HG02571 (cell line): ENCODE data around the gene WDR1.

Experiments
- ATAC-seq: cut with Tn5 transposase; IDR thresholded peaks from one replicate; pipeline ENCODE4 v1.9.1; 2021; ENCODE audit warnings: mild to moderate bottlenecking, moderate library complexity; ENCODE audit not compliant: unreplicated experiment

WDR1 gene, protein sequence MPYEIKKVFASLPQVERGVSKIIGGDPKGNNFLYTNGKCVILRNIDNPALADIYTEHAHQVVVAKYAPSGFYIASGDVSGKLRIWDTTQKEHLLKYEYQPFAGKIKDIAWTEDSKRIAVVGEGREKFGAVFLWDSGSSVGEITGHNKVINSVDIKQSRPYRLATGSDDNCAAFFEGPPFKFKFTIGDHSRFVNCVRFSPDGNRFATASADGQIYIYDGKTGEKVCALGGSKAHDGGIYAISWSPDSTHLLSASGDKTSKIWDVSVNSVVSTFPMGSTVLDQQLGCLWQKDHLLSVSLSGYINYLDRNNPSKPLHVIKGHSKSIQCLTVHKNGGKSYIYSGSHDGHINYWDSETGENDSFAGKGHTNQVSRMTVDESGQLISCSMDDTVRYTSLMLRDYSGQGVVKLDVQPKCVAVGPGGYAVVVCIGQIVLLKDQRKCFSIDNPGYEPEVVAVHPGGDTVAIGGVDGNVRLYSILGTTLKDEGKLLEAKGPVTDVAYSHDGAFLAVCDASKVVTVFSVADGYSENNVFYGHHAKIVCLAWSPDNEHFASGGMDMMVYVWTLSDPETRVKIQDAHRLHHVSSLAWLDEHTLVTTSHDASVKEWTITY

DNA sequence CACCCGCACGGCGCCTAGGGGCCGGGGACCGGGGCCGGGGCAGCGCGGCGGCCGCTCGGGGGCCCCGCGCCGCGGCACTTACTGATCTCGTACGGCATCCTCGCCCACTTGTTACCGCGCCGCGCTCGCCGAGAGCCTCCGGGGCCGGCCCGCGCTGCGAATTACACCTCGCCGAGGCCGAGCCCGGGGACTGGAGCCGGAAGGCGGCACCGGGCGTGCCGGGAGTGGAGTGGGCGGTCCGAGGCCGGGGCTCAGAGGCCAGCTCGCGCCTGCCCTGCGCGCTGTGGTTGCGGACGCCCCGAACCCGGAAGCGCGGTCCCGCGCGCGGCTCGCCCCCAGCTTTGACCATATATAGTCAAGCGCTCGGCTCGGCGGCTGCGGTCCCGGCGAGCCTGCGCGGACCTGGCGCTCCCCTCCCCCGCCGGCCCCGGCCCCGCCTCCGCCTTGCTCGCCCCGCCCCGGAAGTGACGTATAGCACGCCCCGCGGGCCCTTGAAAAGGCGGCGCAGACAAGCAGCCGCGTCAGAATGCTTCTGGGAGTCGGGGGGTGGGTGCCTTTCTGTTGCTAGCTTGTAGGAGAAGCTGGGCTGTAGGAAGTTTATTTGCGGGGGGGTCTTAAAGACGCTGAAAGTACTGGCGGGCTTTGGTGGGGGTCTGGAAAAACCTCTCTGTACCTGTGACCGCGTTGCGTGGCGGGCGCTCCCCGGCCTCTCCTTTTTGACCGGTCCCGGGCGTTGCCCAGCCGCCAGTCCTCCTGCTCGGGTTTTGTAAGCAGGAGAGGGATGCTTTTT lies at the start of gene WDR1:
WDR1 (minus strand) TSS at position 231 of the 790 bp plus-strand sequence; CDS start at position 98, 133 bp downstream.
- ATAC-seq = peak; percentile 87

GRCh38 chr4:10164877-10165283 lies 48.3 kb upstream of the WDR1 start:
- no peak for ATAC-seq

- ATAC-seq = no peak
These were observed 46.7 kb upstream of the WDR1 start for GRCh38 chr4:10163296-10163695.

DNA sequence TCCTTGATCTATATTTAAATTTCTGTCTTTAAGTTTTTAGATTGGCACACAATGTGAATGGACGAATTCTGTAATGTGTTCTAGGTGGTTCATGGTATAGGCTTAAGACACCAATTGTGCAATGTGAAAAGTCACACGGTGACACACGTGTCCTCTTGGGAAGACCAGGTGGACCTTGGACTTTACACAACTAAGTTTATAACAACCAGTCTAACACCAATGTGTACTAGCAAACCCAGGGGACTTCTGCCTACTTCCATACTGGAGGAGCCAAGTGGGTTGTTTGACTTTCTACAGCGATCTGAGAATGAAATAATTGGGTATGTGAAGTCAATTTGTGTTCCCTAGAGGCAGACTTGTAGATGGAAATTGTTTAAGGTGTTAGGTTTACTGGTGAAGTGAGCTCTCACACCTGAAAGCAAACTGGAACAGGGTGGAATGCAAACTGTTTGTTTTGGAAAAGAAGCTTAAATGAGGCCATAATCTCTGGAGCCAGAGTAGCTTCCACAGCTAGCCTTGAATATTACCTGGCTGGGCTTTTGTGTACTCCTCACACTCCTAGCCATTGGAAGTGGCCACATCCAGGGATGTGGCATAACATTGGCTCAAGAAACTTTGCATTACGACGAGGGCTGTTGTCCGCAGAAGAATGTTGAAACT lies 45.9 kb upstream of the WDR1 start:
- no peak for ATAC-seq

DNA sequence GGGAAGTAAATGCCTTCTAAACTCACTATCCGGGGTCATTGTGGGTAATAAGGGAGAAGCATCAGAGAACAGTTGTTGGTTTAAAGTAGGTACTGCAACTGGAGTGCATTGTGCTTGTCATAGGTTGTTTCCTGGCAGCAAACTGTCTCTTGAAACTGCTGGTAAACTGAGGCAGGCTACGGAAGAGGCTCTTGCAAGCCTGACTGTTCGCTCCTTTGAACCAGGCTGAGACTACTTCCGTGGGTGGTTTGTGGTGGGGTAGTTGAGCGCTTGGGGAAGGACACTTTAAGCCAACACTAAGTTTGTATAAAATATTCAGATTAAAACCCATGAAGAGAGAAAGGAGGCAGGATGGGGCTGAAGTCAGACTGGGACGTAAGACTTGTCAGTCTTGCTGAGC lies 45.2 kb upstream of the WDR1 start:
- no peak for ATAC-seq

GRCh38 chr4:10161146-10161545 lies 44.5 kb upstream of the WDR1 start:
- no peak for ATAC-seq

- no peak for ATAC-seq
These were observed 43.8 kb upstream of the WDR1 start for GRCh38 chr4:10160281-10160856.

DNA sequence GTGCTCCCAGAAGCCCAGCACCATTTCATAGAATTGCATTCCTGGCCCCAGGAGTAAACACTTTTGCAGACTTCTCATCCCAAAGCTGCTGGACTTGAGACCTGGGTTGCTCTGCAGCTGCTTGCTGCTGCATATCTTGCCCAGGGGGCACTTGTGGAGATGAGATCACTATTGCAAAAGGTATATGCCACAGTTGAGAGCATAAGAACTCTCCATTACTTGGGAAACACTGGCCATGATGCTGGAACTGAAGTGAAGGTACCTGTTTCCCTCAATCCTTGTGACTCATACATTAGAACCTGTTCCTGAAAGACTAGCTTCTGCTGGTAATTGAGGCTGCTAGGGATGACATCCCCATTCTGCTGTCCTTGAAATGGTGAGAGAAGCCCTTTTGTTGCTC lies 43.1 kb upstream of the WDR1 start:
- no peak for ATAC-seq

DNA sequence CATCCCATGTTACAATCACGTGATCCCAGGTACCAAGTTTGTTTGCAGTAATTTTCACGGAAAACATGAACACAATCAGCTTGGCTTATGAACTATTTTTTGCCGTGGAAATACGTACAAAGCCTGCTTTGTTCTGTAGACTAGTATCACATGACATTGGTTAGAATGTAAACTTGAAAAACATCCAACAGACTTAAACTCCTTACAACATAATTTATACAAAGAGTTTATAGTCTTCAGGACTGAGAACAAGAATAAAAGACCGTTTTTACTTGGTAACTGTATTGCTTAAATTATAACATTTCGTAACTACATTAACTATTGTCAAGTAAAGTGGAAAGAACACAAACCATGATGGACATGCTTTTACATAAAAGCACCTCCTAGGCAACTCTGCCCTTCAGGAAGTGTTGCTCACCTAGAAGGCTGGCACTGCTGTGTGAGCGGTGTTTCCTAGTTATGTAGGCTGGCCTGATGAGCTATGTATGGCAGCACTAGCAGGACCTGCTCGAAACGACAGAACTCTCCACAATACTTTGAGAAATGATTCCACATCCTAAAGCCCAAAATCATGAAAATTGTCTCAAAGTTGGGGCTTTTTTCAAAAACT lies 41.8 kb upstream of the WDR1 start:
- ATAC-seq = no peak

DNA sequence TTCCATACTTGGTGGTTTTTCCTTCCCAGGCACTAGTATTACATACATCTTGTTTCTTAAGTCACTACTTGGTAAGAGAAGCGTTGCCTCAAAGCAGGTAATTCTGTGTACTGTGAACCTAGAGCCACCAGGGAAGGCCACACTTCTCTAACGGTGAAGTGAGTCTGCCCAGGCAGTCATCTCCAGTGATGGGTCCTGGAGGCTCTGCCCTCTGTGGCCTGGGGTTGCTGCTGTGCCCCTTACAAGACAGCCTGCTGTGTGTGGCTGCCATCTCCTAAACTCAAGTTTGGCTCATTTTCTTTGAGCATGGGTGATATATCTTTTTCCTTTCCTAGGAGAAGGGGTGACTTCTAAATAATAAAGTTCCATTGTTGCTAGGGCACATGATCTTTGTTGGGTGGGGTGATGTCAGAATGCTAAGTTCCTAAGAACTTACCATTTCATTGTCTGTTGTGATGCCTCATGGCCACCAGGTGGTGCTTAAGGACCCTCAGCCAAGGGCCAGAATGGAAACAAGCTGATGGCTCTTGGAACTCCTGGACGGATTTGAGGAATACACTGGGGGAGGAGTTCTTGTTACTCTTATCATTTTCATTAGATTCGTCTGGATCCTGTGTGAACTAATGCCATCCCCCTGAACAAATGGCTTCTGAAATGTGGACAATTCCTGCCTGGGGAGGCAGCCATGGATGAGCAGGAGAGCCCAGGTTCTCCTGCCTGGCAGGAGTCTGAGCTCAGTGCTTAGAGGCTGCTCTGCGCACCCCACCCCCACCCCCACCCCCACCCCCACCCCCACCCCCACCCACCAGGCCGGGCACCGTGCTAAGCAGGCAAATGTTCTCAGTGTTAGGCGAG lies 41.1 kb upstream of the WDR1 start:
- ATAC-seq = peak; percentile 55

DNA sequence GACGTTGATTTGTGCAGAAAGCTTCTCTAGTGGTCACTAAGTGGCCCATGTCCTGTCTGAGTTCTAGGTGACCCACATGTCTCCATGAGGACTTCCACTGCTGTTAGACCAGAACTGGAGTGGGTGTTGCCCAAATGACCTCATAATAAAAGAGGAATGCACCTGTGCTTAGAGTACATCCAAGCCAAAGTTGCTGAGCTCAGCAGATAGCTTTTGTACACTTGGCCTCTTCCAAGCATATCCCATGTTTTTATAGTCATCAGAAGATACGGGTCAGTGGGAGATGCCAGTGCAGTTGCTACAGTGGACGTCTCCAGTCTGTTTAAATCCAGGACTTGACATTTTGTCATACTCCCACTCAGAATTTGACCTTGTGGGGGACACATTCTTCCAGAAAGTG lies 37.6 kb upstream of the WDR1 start:
- no peak for ATAC-seq

- ATAC-seq = no peak
These were observed 36.6 kb upstream of the WDR1 start for GRCh38 chr4:10153161-10153560.

- no peak for ATAC-seq
These were observed 34.6 kb upstream of the WDR1 start for GRCh38 chr4:10151182-10151581.

DNA sequence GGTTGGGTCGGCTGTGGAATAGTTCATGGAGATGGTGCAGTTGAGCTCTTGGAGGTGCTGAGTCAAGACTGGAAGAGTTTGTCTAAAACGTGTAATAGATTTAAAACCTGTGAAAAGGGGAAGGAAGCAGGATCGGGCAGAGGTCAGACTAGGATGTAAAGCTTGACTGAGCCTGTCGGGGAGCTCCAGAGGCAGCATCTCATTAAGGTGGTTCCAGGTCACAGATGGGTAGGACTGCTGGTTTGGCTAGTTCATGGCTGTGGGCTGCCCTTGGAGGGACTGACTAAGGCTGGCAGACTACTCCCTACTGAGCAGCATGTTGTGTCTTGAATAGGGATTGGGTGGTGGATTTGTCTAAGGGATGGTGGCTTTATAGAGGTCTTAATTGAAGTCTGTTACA lies 28.4 kb upstream of the WDR1 start:
- ATAC-seq = no peak

DNA sequence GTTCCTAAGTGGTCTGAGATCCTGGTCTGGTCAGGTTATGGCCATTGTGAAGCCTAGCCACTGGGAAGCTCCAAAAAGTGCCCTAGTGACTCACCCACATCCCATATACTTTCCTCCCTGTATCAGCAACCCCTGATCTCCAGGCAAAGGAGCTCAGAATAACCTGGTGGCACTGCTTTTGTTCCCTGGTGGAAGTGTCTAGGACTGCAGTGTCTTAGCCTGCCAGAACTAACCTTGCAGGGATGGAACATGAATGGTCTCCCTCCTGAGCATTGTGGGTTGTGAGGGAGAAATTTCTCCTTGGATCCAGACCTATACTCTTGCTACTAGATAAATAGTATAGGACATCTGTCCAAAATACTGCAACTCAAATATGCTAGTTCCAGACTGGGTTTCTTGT lies 27.9 kb upstream of the WDR1 start:
- ATAC-seq = no peak

DNA sequence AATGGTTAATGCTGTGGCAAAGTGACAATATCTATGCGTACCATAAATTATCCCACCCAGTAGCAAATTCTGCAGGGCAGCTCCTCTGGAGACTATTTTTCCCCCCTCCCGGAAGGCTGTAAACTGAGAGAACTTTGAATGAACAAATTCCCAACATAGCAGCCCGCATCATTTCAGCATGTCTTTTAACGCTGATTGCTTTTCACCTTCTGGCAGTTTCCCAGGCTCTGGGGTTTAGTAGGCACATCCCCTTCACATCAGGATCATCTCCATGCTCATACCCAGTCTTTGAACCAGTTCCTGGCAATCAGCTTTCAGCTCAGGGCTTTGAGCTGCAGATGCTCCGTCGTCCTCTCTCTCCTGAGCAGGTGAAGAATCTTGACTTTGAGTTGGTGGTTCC lies 26.6 kb upstream of the WDR1 start:
- no peak for ATAC-seq

DNA sequence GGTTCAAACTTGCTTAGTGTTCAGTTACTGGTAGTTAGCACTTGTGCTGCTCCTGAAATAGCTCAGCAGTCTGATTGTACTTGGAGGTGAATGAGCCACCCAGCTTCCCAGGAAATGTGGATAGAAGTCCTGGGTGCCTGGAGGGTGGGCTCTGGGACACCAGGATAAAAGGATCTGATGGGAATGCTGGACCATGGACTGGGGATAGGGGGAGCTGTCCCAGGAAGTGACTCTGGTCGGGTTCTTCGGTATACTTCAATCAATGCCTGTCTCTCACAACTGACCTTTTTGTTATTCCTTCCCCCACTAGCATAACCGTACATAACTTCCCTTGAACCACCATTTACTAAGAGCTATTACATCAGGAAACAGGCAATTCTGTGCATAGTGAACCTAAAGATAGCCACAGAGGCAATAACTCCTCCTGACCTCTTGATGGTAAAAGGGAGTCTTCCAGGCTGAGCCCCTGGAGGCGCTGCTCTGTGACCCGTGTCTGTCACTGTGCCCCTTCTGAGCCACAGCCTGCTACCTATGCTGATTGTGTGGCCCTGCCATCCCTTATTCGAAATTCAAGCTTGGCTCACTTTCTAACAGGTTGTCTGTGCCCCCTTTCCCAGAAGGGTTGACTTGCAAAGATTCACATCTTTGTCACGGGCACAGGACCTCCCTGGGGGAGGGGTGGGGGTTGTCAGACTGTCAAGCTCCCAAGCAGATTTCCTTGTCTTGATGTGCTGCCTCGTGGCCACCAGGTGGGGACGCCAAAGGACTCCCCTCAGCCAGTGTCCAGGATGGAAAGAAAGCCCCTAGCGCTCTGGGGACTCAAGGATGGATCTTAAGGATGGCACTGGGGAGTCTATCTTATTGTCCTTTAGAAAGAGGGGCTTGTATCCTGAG lies 24.5 kb upstream of the WDR1 start:
- ATAC-seq = no peak

- no peak for ATAC-seq
These were observed 22.9 kb upstream of the WDR1 start for GRCh38 chr4:10139518-10139917.

GRCh38 chr4:10135260-10135659 lies 18.7 kb upstream of the WDR1 start:
- ATAC-seq = no peak
